ENCODE data around the gene TCF7L2. TPM values are rescaled to one million over a fixed set of nuclear protein-coding genes. Genes with fewer than 3 reads are reported as not detected.

TCF7L2 gene
- total and polyA plus RNA-seq, 9 of the 15 experiments (the other 6 are each of a cell fraction or from before 2014, with no cell fraction given), result 0.32 to 2.8 (median 0.92) TPM

DNA sequence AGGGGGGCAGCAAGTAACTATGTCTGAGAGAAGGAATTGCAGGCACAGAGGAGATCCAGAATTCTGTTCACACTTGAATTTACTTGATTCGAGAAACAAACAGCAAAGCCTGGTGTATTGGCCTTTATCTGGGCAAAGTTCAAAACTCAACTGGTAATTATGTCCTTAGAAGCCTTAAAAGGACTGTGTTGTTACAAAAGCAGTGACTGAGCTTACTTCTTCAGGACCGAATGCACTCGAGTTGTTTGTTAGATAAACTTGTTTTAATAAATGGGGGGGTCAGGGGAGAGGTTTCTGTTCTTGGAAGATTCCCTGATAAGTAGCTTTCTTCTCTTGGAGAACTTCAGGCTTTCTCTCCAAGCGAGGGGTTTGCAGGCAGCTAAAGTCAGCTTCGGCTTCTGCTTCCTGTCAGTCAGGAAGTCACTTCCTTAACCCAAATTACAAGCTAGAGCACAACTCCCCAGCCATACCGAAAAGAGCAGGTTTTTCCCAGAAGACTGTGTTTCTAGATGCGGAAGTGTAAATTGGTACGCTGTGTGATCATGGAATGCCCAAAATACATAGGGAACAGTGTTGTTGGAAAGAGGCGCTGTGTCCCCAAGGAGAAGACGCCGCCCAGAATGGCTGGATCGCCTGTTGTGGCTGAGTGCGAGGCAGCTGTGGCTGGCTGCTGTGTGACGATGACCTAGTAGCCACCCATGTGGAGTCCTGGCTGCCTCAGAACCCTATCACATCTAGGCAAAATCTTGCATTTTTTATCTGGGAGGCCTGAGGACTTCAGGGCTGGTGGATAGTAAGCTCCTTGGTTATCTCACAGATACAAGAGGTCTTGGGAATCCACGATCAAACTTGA lies 110.4 kb downstream of the TCF7L2 start (continued):
- TF ChIP-seq TAF1 (IDR thresholded peaks at IDR 0.05; ENCODE audit: control insufficient read depth, extremely low read depth, insufficient read depth, low read length, severe bottlenecking), result peak; percentile 8
- no peak for TF ChIP-seq MXI1 (IDR thresholded peaks at IDR 0.05; ENCODE audit: low read depth, low read length)
- no peak for TF ChIP-seq ZNF668 (CRISPR knock-in tag; IDR thresholded peaks at IDR 0.05)
- peak; percentile 72; the same call in 1 of the 2 replicates for TF ChIP-seq PML (IDR thresholded peaks at IDR 0.05; ENCODE audit: low read length)
- TF ChIP-seq, protein P1, sequence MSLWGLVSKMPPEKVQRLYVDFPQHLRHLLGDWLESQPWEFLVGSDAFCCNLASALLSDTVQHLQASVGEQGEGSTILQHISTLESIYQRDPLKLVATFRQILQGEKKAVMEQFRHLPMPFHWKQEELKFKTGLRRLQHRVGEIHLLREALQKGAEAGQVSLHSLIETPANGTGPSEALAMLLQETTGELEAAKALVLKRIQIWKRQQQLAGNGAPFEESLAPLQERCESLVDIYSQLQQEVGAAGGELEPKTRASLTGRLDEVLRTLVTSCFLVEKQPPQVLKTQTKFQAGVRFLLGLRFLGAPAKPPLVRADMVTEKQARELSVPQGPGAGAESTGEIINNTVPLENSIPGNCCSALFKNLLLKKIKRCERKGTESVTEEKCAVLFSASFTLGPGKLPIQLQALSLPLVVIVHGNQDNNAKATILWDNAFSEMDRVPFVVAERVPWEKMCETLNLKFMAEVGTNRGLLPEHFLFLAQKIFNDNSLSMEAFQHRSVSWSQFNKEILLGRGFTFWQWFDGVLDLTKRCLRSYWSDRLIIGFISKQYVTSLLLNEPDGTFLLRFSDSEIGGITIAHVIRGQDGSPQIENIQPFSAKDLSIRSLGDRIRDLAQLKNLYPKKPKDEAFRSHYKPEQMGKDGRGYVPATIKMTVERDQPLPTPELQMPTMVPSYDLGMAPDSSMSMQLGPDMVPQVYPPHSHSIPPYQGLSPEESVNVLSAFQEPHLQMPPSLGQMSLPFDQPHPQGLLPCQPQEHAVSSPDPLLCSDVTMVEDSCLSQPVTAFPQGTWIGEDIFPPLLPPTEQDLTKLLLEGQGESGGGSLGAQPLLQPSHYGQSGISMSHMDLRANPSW (CRISPR knock-in tag; IDR thresholded peaks at IDR 0.05), result no peak
- no peak for TF ChIP-seq ZNF140 (CRISPR knock-in tag; IDR thresholded peaks at IDR 0.05)
- TF ChIP-seq MTF1 (CRISPR knock-in tag; IDR thresholded peaks at IDR 0.05; ENCODE audit: borderline replicate concordance), result no peak
- TF ChIP-seq POU5F1 (IDR thresholded peaks at IDR 0.05; ENCODE audit: borderline replicate concordance, low read depth, low read length, partially characterized antibody), result no peak
- TF ChIP-seq HDAC6 (IDR thresholded peaks at IDR 0.05; ENCODE audit: low read depth, low read length), result no peak
- TF ChIP-seq NFATC3 (IDR thresholded peaks at IDR 0.05), result no peak
- TF ChIP-seq ZBTB7A (IDR thresholded peaks at IDR 0.05; ENCODE audit: borderline replicate concordance, control insufficient read depth, low read depth, low read length), result no peak
- TF ChIP-seq ADNP (tag; IDR thresholded peaks at IDR 0.05), result no peak
- TF ChIP-seq DIDO1 (tag; IDR thresholded peaks at IDR 0.05; ENCODE audit: low read depth), result no peak
- TF ChIP-seq ZNF830 (CRISPR knock-in tag; IDR thresholded peaks at IDR 0.05), result no peak
- TF ChIP-seq KDM1A (IDR thresholded peaks at IDR 0.05), result peak in 1 of 2 experiments; percentile 70; a peak in 2 of 4 replicates
- TF ChIP-seq HDGF (IDR thresholded peaks at IDR 0.05), result no peak
- TF ChIP-seq SETDB1 (IDR thresholded peaks at IDR 0.05; ENCODE audit: low read length), result no peak
- TF ChIP-seq CEBPG (CRISPR knock-in tag; IDR thresholded peaks at IDR 0.05), result no peak
- TF ChIP-seq CEBPG (tag; conservative IDR thresholded peaks at IDR 0.05 in 1 of 2, IDR thresholded peaks at IDR 0.05 in 1 of 2), result no peak
- peak; percentile 63 for TF ChIP-seq CREM (IDR thresholded peaks at IDR 0.05; ENCODE audit: low read depth)
- TF ChIP-seq ZBTB8A (IDR thresholded peaks at IDR 0.05; ENCODE audit: partially characterized antibody), result no peak
- no peak for TF ChIP-seq SMAD2 (IDR thresholded peaks at IDR 0.05; ENCODE audit: low read depth, low read length)
